ENCODE results near the gene KCNN3. TPM values are rescaled to one million over a fixed set of nuclear protein-coding genes. Genes with fewer than 3 reads are reported as not detected.
A peak's percentile ranks its signal among the peaks of the same experiment; 100 is the strongest.

KCNN3 gene
- total and polyA plus RNA-seq, 5 donors, result 1.2 to 3.8 (median 3.3) TPM

DNA sequence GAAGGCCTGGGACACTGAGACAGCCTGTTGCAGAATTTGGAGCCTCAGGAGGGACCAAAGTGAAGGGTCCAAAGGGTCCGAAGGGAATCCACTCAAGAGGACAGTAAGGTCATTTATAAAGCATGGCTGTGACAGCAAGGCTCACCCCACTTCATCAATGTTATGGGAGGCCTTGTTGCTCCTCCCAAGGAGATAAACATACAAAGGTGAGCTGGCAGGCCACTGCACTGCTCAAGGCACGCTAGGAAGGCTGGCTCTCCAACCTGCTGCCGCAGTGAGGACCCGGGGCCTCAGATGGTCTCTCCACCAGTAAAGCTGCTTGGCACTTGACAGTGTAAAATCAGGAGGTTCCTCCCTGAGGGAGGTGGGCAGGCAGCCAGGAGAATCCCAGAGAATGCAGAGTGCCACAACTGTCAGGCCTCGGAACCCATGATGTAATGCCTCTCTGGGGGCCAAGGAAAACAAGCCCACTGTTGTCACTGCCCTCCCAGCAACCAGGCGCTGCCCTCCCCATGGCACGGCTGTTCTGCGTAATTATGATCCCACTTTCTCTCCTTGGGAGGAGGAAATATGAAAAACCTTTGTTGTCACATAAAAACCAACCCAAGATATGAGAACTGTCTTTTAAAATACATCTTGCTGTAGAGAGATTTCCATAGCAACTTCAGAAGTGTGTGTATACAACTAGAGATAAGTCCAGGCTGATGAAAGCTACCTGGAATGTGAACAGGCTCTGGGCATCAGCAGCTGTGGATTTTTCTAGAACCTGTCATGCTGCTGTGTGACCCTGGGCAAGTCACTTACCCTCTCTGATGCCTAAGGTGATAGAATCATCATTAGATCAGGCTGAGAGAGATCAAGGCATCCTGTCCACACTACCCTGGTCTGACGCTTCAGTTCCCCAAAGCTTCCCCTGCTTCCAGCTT, 102.5 kb downstream of the KCNN3 start:
- Histone ChIP-seq H3K4me1 (ENCODE audit: control insufficient read depth, insufficient read depth, low read length) (peaks cover 3% of the 10 kb centered on the region), H3K9me3 (ENCODE audit: control insufficient read depth, low read length) (no peaks in the 10 kb centered on the region), H3K4me3 (ENCODE audit: low read length) (no peak overlapping the region), H3K27ac (ENCODE audit: low read length) (peak overlapping the region; percentile 3), H3K27me3 (ENCODE audit: control insufficient read depth, insufficient read depth) (no peaks in the 10 kb centered on the region)
- intact Hi-C loops (cut with DNase I), result loop anchor here in 2 of 4 donors (10.0 kb wide), 2 partner anchors 103 to 107 kb away; partner anchors contain the start of gene KCNN3 (in 2 of the 2)
- 39% methylated on average over 9 of the region's 9 CpGs for WGBS
- peak; percentile 81 to 92 for ATAC-seq
- DNase-seq, result peak; percentile 84 to 89 (median 85)

DNA sequence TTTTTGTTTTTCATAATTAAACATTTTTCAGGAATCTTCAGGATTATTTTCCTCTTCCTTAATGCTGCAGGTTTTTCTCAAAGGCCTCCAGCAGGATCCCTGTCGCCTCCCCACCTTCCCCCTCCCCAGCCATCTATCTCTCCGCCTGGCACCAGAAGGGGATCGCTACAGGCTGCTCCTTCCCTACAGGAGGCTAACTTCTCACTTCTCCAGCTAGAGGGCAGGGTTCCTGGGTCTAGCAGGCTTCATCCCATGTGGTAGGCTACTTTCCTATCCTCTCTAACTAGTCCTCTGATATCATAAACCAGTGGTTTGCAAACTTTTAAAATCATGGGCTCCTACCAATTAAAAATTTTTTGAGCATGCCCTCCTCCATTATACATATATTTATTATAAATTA, 104.1 kb downstream of the KCNN3 start:
- no peaks in the 10 kb centered on the region for H3K9me3 ChIP-seq (ENCODE audit: control insufficient read depth, low read length)
- H3K4me1 ChIP-seq (ENCODE audit: control insufficient read depth, insufficient read depth, low read length), result peaks cover 3% of the 10 kb centered on the region
- ATAC-seq (no peak), DNase-seq (no peak)
- no peaks in the 10 kb centered on the region for H3K27me3 ChIP-seq (ENCODE audit: control insufficient read depth, insufficient read depth)
- no peak overlapping the region for H3K4me3 ChIP-seq (ENCODE audit: low read length)
- intact Hi-C loops (cut with DNase I), result loop anchor here in 2 of 4 donors (10.0 kb wide), 2 partner anchors 101 to 109 kb away; partner anchors contain the start of gene KCNN3 (in 2 of the 2)
- 77% methylated on average over 3 of the region's 3 CpGs for WGBS
- H3K27ac ChIP-seq (ENCODE audit: low read length), result no peak overlapping the region

DNA sequence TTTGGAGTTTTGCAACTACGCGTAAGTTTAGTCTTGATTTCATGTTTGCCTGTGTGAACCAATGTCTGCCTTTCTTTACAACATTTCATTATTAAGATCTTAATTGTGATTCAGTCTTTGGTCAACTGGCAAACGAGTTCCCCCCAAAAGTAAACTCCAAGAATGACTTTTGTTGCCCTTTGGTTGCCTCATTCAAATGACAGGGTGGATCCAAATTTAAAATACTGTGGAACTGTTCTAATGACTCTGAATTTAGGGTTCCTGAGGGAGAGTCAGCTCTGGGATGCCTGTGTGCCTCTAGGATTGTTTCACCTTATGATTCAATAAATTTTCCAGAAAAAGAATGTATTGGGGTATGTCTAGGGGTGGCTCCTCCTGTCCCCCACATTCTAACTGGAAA, 105.3 kb downstream of the KCNN3 start:
- no peak overlapping the region for H3K27ac ChIP-seq (ENCODE audit: low read length)
- peaks cover 3% of the 10 kb centered on the region for H3K4me1 ChIP-seq (ENCODE audit: control insufficient read depth, insufficient read depth, low read length)
- H3K4me3 ChIP-seq (ENCODE audit: low read length), result no peak overlapping the region
- WGBS, result 92% methylated on average over 3 of the region's 3 CpGs
- no peaks in the 10 kb centered on the region for H3K9me3 ChIP-seq (ENCODE audit: control insufficient read depth, low read length)
- intact Hi-C loops (cut with DNase I), result loop anchor here in 3 of 4 donors (5.0 to 10.0 kb wide), 3 partner anchors 97 to 110 kb away; partner anchors contain the start of gene KCNN3 (in 2 of the 3)
- ATAC-seq (no peak), DNase-seq (no peak)
- H3K27me3 ChIP-seq (ENCODE audit: control insufficient read depth, insufficient read depth), result no peaks in the 10 kb centered on the region

DNA sequence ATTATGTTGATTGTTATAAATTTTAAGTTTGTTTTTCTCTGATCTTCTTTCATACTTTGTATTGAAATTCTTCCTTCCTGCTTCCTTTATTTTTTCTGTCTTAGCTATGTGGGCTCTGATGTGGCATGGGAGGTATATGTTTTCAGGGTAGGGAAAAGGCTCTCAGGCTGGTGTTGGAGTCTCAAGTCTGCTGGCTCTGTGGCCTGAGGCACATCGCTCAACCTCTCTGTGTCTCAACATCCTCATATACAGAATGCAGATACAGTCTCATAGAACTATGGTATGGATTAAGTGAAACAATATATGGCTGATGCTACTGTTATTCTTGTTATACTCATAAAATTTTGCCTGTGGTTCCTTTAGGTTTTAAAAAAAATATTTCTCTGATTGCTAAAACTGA, 105.9 kb downstream of the KCNN3 start:
- 97% methylated on average over 1 of the region's 1 CpG for WGBS
- intact Hi-C loops (cut with DNase I), result loop anchor here in 3 of 4 donors (5.0 to 10.0 kb wide), 3 partner anchors 97 to 111 kb away; partner anchors contain the start of gene KCNN3 (in 2 of the 3)
- Histone ChIP-seq H3K27me3 (ENCODE audit: control insufficient read depth, insufficient read depth) (no peaks in the 10 kb centered on the region), H3K4me3 (ENCODE audit: low read length) (no peak overlapping the region), H3K9me3 (ENCODE audit: control insufficient read depth, low read length) (no peaks in the 10 kb centered on the region), H3K4me1 (ENCODE audit: control insufficient read depth, insufficient read depth, low read length) (peaks cover 3% of the 10 kb centered on the region), H3K27ac (ENCODE audit: low read length) (no peak overlapping the region)
- ATAC-seq (no peak), DNase-seq (no peak)

DNA sequence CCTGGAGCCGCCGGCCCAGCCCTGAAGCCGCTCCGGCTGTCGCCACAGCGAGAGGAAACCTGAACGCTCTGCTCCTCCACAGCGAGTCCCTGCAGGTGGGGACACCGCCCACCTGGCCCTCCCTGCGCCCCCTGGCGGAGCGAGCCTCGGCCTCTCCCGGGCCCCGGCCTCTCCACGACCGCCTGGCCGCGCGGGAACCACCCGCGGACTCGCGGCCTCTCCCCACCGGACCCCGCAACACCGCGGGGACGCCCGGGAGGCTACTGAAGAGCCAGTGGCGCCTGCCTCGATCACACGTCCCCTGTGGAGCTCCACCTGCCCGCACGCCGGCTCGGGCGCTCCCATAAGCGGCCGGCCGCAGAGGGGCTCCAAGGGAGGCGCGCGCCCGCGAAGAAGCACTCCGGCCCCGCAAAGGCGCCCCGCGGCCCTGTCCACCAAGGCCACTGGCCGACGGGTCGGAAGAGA, 109.6 kb downstream of the KCNN3 start:
- H3K27me3 ChIP-seq (ENCODE audit: control insufficient read depth, insufficient read depth), result no peaks in the 10 kb centered on the region
- H3K4me3 ChIP-seq (ENCODE audit: low read length), result peak overlapping the region; percentile 13
- H3K4me1 ChIP-seq (ENCODE audit: control insufficient read depth, insufficient read depth, low read length), result no peaks in the 10 kb centered on the region
- intact Hi-C loops (cut with DNase I), result loop anchor here in 3 of 4 donors (5.0 to 10.0 kb wide), 3 partner anchors 93 to 114 kb away; partner anchors contain the start of gene KCNN3 (in 2 of the 3)
- H3K27ac ChIP-seq (ENCODE audit: low read length), result no peak overlapping the region
- 10% methylated on average over 54 of the region's 54 CpGs for WGBS
- ATAC-seq, result peak; percentile 88 to 91
- DNase-seq, result peak; percentile 63 to 88 (median 82)
- no peaks in the 10 kb centered on the region for H3K9me3 ChIP-seq (ENCODE audit: control insufficient read depth, low read length)

DNA sequence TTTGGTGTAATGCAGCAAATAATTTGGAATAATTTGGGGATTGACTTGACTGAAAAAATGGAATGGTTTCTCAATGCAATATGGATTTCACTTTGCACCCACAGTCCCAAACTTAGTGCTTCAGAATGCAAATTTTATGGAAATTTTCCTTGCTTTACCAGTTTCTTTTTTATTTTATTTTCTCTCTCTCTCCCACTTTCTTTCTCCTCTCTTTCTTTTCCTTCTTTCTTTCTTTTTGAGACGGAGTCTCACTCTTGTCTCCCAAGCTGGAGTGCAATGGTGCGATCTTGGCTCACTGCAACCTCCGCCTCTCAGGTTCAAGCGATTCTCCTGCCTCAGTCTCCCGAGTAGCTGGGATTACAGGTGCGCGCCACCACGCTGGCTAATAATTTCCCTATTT, 110.3 kb downstream of the KCNN3 start:
- no peak overlapping the region for H3K4me3 ChIP-seq (ENCODE audit: low read length)
- H3K27ac ChIP-seq (ENCODE audit: low read length), result no peak overlapping the region
- WGBS, result 96% methylated on average over 8 of the region's 8 CpGs
- H3K9me3 ChIP-seq (ENCODE audit: control insufficient read depth, low read length), result no peaks in the 10 kb centered on the region
- DNase-seq (no peak), ATAC-seq (no peak)
- no peaks in the 10 kb centered on the region for H3K27me3 ChIP-seq (ENCODE audit: control insufficient read depth, insufficient read depth)
- no peaks in the 10 kb centered on the region for H3K4me1 ChIP-seq (ENCODE audit: control insufficient read depth, insufficient read depth, low read length)
- intact Hi-C loops (cut with DNase I), result loop anchor here in 3 of 4 donors (5.0 to 10.0 kb wide), 4 partner anchors 92 to 195 kb away; partner anchors contain the start of genes KCNN3 (in 3 of the 3) and CHRNB2 (in 1 of the 3)

DNA sequence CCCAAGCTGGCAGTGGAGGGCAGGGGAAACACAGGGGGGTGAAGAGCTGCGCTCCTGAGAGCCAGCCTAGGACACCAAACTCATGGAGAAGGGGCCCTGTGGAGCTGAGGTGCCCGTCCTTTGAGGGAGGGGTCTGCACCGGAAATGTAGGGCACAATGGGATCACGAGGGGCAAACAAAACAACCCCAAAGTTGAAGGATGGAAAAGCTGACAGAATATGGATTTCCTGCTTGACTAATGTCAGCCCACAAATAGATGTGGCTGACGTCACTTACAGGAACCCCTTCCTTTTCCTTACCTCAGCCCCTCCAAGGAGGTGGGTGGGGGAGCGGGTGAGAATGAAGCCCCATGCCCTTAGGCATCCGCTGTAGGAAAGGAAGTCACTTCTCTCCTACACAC, 110.9 kb downstream of the KCNN3 start:
- no peak overlapping the region for H3K4me3 ChIP-seq (ENCODE audit: low read length)
- ATAC-seq, result peak; percentile 29 to 56
- DNase-seq, result no peak
- WGBS, result 68% methylated on average over 7 of the region's 7 CpGs
- no peaks in the 10 kb centered on the region for H3K4me1 ChIP-seq (ENCODE audit: control insufficient read depth, insufficient read depth, low read length)
- no peak overlapping the region for H3K27ac ChIP-seq (ENCODE audit: low read length)
- intact Hi-C loops (cut with DNase I), result loop anchor here in 2 of 4 donors (10.0 kb wide), 3 partner anchors 94 to 194 kb away; partner anchors contain the start of genes CHRNB2 (in 1 of the 2) and KCNN3 (in 1 of the 2)
- H3K27me3 ChIP-seq (ENCODE audit: control insufficient read depth, insufficient read depth), result no peaks in the 10 kb centered on the region
- H3K9me3 ChIP-seq (ENCODE audit: control insufficient read depth, low read length), result no peaks in the 10 kb centered on the region

DNA sequence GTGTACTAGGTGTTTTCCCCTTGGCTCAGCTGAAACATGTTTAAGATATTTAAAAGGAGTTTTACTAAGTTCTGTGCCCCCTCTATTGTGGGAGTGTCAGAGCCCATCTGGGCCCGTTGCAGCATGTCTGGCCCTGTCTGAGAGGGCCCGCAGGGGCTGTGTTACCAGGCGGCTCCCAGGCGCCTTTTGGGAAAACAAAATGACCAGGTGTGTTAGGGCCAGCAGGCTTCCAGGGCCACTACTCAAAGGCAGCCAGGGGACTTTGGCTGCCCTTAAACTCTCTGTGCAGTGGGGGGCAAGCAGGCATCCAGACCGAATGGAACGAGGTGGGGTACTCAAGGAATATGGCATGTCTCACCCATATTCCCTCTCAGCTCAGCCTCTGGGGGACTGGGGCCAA, 111.7 kb downstream of the KCNN3 start:
- intact Hi-C loops (cut with DNase I), result loop anchor here in 2 of 4 donors (10.0 kb wide), 3 partner anchors 94 to 194 kb away; partner anchors contain the start of genes CHRNB2 (in 1 of the 2) and KCNN3 (in 1 of the 2)
- H3K4me3 ChIP-seq (ENCODE audit: low read length), result no peak overlapping the region
- no peaks in the 10 kb centered on the region for H3K9me3 ChIP-seq (ENCODE audit: control insufficient read depth, low read length)
- no peaks in the 10 kb centered on the region for H3K4me1 ChIP-seq (ENCODE audit: control insufficient read depth, insufficient read depth, low read length)
- ATAC-seq, result no peak
- DNase-seq, result no peak
- WGBS, result 94% methylated on average over 6 of the region's 6 CpGs
- H3K27ac ChIP-seq (ENCODE audit: low read length), result no peak overlapping the region
- no peaks in the 10 kb centered on the region for H3K27me3 ChIP-seq (ENCODE audit: control insufficient read depth, insufficient read depth)

DNA sequence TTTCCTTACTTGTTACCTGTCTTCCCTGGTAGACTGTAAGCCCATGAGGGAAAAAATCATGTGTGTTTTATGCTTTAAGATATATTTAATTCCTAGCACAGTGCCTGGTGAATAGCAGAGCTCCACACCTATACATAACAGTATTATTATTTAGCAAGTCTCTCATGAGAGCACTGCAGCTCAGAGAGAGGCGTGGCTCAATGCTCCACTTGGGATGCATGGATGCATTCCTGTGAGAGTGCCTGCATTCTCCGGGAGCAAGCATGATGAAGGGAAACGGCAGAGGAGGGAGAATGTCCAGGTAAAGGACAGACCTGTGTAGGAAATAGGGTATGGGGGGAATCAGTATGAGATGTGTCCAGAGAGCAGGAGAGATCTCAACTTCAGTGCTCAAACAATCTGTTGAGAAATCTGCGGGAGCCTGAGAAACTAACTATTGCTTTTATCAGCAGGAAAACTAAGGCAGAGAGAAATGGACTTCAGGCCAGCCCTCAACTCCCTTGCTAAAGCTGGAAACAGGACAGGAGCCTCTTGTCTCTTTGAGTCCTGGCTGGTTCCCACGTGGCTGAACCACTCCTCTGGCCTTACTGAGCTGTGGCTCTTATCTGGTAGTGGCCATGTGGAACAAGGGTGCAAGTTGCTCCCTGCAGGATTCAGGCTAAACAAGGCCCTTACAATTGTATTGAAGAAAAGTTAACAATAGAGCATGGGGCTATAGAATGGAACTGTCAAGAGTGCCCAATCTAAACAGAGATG, 113.1 kb downstream of the KCNN3 start:
- WGBS, result 59% methylated on average over 5 of the region's 5 CpGs
- Histone ChIP-seq H3K4me1 (ENCODE audit: control insufficient read depth, insufficient read depth, low read length) (no peaks in the 10 kb centered on the region), H3K27ac (ENCODE audit: low read length) (no peak overlapping the region), H3K9me3 (ENCODE audit: control insufficient read depth, low read length) (no peaks in the 10 kb centered on the region), H3K4me3 (ENCODE audit: low read length) (no peak overlapping the region), H3K27me3 (ENCODE audit: control insufficient read depth, insufficient read depth) (no peaks in the 10 kb centered on the region)
- intact Hi-C loops (cut with DNase I), result loop anchor here in 2 of 4 donors (10.0 kb wide), 3 partner anchors 92 to 192 kb away; partner anchors contain the start of genes CHRNB2 (in 1 of the 2) and KCNN3 (in 1 of the 2)
- DNase-seq, result peak in 1 of 3 donors; percentile 67
- ATAC-seq, result peak in 1 of 2 donors; percentile 58

All from right cardiac atrium (tissue), 5 donors.